Panc1 (cell line): ENCODE results near the gene CSMD2. TPM values are rescaled to one million over a fixed set of nuclear protein-coding genes. Genes with fewer than 3 reads are reported as not detected.

Experiments used
- ATAC-seq: fragments of 200-7000 bp; cut with Tn5 transposase; 2 replicates; pipeline ENCODE4 v1.9.1; 2020; ENCODE audit warnings: mild to moderate bottlenecking, moderate library complexity
- BruUV-seq: library from RNA; stranded (reverse); fragments of 400-500 nt; replicated peaks from 2 replicates; lab custom pipeline; 2021; lab: Mats Ljungman, UMichigan
- CTCF ChIA-PET: fragments of 300-600 bp; sonication (Branson Sonifier 250); formaldehyde crosslinking; loops from one replicate; lab custom pipeline; 2022; ENCODE audit warnings: antibody characterized with exemption; lab: Charles Lee
- POLR2A ChIA-PET: fragments of 300-600 bp; sonication (Branson Sonifier 250); formaldehyde crosslinking; loops from one replicate; lab custom pipeline; 2022; ENCODE audit warnings: antibody characterized with exemption; lab: Charles Lee
- DNase-seq: peaks from one replicate; pipeline ENCODE4 v3.0.0-alpha.2; 2010; ENCODE audit warnings: low read depth, low spot score
- H3K27ac ChIP-seq: 2 replicates; pipeline ENCODE4 v1.5.1; 2011; ENCODE audit warnings: mild to moderate bottlenecking, low read length, inconsistent platforms
- H3K27me3 ChIP-seq: fragments of 200-500 bp; sonication (Bioruptor generic); 2 replicates; pipeline ENCODE4 v1.6.0; 2014; ENCODE audit warnings: low read length, inconsistent platforms; ENCODE audit not compliant: control insufficient read depth, insufficient read depth
- H3K36me3 ChIP-seq: fragments of 200-500 bp; sonication (Bioruptor generic); 2 replicates; pipeline ENCODE4 v1.5.1; 2014; ENCODE audit warnings: inconsistent platforms, mild to moderate bottlenecking, low read length, moderate library complexity; ENCODE audit not compliant: control insufficient read depth, insufficient read depth
- H3K4me1 ChIP-seq: 2 replicates; pipeline ENCODE4 v1.5.1; 2011; ENCODE audit warnings: inconsistent platforms, mild to moderate bottlenecking, low read length, moderate library complexity; ENCODE audit not compliant: control insufficient read depth, insufficient read depth
- H3K4me3 ChIP-seq, 2 experiments: 2 replicates each; pipeline ENCODE4 v1.5.1; 2011 to 2012; ENCODE audit warnings: low read depth in 2 of 2, low read length in 2 of 2, mild to moderate bottlenecking in 2 of 2, inconsistent platforms in 1 of 2, moderate library complexity in 1 of 2
- H3K9me3 ChIP-seq: fragments of 200-500 bp; sonication (Bioruptor generic); 2 replicates; pipeline ENCODE4 v1.5.1; 2014; ENCODE audit warnings: low read depth, mild to moderate bottlenecking, inconsistent platforms, low read length, moderate library complexity; ENCODE audit not compliant: control insufficient read depth, insufficient read depth
- CTCF ChIP-seq: fragments of 450-650 bp; IDR thresholded peaks from 2 replicates; pipeline ENCODE4 v1.5.1; 2017; ENCODE audit warnings: mild to moderate bottlenecking
- POLR2AphosphoS5 ChIP-seq: IDR thresholded peaks from 2 replicates; pipeline ENCODE4 v1.6.1; 2012; ENCODE audit warnings: mild to moderate bottlenecking, low read depth, low read length, moderate library complexity
- REST ChIP-seq, 2 experiments: IDR thresholded peaks; 2 replicates each; pipeline ENCODE4 v1.6.1; 2011 to 2012; ENCODE audit warnings: low read depth in 2 of 2, control low read depth in 1 of 2, low read length in 1 of 2, mild to moderate bottlenecking in 1 of 2, moderate library complexity in 1 of 2; ENCODE audit not compliant: insufficient read depth in 1 of 2
- TCF7L2 ChIP-seq: IDR thresholded peaks from 2 replicates; pipeline ENCODE4 v1.6.1; 2011; ENCODE audit warnings: mild to moderate bottlenecking, low read depth, low read length, inconsistent platforms
- in situ Hi-C: cut with HindIII; loops from 2 replicates; pipeline ENCODE4 v1.10.0; 2016; ENCODE audit warnings: low sequenced_read_pairs, low pct_unique_long_range_greater_than_20kb
- intact Hi-C: fragments of 100-400 bp; cut with micrococcal nuclease; formaldehyde crosslinking; loops from one replicate; pipeline ENCODE4 v1.10.0; 2022; ENCODE audit not compliant: unreplicated experiment
- total RNA-seq: library from RNA; stranded (reverse); gene quantifications from one replicate; pipeline ENCODE4 v1.2.1, GENCODE V29; 2021; ENCODE audit not compliant: unreplicated experiment

The CSMD2 gene
- total RNA-seq, 1 experiment from 2014 or later = not detected

- no peaks in the 10 kb centered on the region for H3K4me1 ChIP-seq
- no peak overlapping the region for H3K4me3 ChIP-seq
- CTCF ChIA-PET = no interaction called here
- in situ Hi-C loops (no loop called here), intact Hi-C loops (no loop called here)
- no peak overlapping the region for H3K27ac ChIP-seq
- no peak for TF ChIP-seq CTCF
- no peak for TF ChIP-seq POLR2AphosphoS5
- TF ChIP-seq TCF7L2 = no peak
- no peak for TF ChIP-seq REST (IDR thresholded peaks at IDR 0.05; ENCODE audit: insufficient read depth in 1 of 2, low read depth in 2 of 2, low read length in 1 of 2)
- H3K27me3 ChIP-seq = peaks cover 5% of the 10 kb centered on the region; the same call in 1 of the 2 replicates
- no peak for ATAC-seq
- no peaks in the 10 kb centered on the region for H3K36me3 ChIP-seq
- DNase-seq = no peak
- POLR2A ChIA-PET = no interaction called here
- H3K9me3 ChIP-seq = no peaks in the 10 kb centered on the region
- no TSS peak for BruUV-seq
These were observed 445.0 kb downstream of the CSMD2 start for GRCh38 chr1:33719771-33720670.

- intact Hi-C loops (no loop called here), in situ Hi-C loops (no loop called here)
- Histone ChIP-seq H3K27me3 (peaks cover 5% of the 10 kb centered on the region; the same call in 1 of the 2 replicates), H3K4me1 (no peaks in the 10 kb centered on the region), H3K36me3 (no peaks in the 10 kb centered on the region), H3K4me3 (no peak overlapping the region), H3K9me3 (no peaks in the 10 kb centered on the region), H3K27ac (no peak overlapping the region)
- no TSS peak for BruUV-seq
- DNase-seq (no peak), ATAC-seq (no peak)
- POLR2A ChIA-PET = no interaction called here
- TF ChIP-seq REST (IDR thresholded peaks at IDR 0.05; ENCODE audit: insufficient read depth in 1 of 2, low read depth in 2 of 2, low read length in 1 of 2) (no peak), POLR2AphosphoS5 (no peak)
- CTCF ChIA-PET = no interaction called here
These were observed 445.7 kb downstream of the CSMD2 start for GRCh38 chr1:33719326-33719725.
